HG03521 (cell line): ENCODE data around the gene NBAS.
"Not testable (repeated sequence)": the region's sequence is repeated elsewhere in the genome, so short reads cannot be mapped to it uniquely, and the experiment has no call there.

ENCODE experiments used
- ATAC-seq: cut with Tn5 transposase; IDR thresholded peaks from one replicate; pipeline ENCODE4 v1.9.1; 2021; ENCODE audit warnings: mild to moderate bottlenecking, moderate library complexity; ENCODE audit not compliant: unreplicated experiment

NBAS gene

DNA sequence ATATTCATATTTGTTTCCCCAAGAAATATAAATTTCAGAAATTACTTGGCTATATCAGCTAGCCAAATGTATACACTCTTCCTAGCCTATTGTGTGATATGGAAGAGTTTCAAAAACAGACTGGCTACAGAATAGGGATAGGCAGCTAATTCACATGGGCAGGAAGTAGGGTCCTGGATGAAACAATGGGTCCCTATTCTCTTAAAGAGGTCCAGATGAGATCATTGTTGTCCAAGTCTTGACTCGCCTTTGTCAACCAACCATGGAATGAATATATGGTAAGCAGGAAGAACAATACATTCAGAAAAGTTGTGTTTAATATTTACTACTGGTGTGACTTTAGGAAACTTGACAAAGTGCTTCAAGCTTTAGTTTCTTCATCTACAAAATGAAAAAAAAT is 319.9 kb downstream of the NBAS start:
- ATAC-seq, result no peak

DNA sequence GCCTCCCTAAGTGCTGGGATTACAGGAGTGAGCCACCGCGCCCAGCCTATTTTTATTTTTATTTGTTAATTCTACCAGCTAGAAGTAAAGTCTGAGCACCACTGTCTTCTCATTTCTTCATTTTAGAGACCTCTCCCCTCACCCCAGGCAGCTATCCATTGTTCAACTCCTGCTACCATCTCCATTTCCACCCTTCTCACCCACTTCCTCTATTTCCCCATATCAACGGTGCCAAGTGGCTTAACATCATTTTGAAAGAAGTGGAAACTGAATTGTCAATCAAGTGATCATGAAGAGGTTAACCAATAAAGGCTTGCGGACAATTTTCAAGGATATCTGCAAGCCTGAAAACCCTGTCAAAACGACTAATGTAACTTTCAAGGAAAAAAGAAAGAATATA is 323.1 kb downstream of the NBAS start:
- ATAC-seq, result no peak

- ATAC-seq, result no peak
Measured at GRCh38 chr2:15230599-15231192, 330.4 kb downstream of the NBAS start.

- ATAC-seq, result no peak
Measured at GRCh38 chr2:15226661-15227060, 334.5 kb downstream of the NBAS start.

GRCh38 chr2:15225131-15225530 is 336.0 kb downstream of the NBAS start:
- no peak for ATAC-seq

DNA sequence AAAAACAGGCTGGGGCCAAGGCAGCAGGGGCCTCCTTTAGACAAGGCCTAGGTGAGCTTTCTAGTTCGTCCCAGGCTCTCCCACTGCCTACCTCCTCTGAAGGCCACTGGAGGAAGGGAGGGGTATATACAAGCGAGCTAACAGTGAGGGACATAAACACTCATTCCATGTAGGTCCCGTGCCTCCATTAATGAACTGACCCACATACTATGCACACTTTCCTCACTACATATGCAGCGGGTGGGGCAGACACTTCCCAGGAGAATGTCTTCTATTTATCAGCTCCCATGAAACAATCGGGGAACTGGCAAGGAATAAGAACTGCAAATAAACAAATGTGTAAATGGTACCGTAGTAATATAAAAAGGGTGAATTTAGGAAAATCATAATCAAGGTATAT is 336.5 kb downstream of the NBAS start:
- no peak for ATAC-seq

GRCh38 chr2:15223887-15224286 is 337.2 kb downstream of the NBAS start:
- ATAC-seq, result no peak

DNA sequence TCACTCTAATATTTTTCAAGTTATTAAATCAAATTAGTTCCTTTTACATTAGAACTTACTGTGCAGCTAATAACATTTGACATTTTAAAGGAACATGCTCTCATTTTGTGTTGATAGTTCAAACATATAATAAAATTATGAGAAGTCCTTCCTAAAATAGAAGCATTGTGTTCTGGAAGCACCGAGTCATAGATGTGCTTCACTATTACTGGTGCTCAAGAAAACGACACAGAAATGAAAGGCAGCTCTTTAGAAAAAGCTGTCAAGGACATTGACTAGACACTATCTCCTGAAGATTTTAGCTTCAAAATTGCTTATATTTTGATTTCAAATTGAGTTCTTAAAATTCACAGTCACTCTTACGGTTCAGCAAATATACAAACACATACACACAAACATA is 338.3 kb downstream of the NBAS start:
- ATAC-seq, result no peak

DNA sequence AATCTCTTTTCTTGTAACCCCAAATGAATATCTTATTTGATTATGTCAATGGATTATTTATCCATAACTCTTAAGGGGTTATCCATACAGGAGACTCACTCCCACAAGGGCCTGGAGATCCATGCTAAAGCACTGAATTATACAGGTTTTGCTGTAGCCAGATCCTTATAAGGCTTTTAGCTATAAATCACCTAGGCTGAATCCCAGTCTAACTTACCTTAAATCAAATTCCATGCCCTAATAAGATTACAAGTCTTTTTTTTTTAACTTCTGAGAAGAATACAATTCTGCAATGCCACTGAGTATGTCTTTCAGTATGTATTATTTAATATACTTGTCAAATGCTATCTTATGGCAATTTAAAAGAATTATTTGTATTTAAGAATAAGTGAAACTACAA is 340.5 kb downstream of the NBAS start:
- ATAC-seq, result no peak

DNA sequence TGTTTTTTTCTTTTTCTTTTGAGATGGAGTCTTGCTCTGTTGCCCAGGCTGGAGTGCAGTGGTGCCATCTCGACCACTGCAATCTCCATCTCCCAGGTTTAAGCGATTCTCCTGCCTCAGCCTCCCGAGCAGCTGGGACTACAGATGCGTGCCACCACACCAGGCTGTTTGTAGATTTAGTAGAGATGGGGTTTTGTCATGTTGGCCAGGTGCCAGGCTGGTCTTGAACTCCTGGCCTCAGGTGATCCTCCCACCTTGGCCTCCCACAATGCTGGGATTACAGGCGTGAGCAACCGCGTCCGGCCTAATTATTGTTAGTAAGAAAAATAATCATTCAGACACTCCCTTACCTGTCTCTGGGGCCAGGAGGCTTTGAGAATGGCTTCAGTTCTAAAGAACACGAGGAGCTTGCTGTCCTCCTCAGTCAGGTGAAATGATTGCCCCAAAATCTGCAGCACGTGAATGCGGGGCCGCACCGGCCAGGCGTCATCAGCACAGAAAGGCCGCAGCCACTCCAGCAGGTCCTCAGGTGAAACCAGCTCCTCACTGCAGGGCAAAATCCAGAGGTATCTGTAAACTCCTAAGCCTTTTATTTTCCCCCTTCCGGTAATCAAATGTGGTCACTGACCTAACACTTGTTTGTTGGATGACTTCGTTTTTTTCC is 342.6 kb downstream of the NBAS start:
- ATAC-seq, result no peak

- no peak for ATAC-seq
Measured at GRCh38 chr2:15212249-15212648, 348.9 kb downstream of the NBAS start.

- not testable (repeated sequence) for ATAC-seq
Measured at GRCh38 chr2:15210542-15210941, 350.6 kb downstream of the NBAS start.

- ATAC-seq, result no peak
Measured at GRCh38 chr2:15206419-15206818, 354.7 kb downstream of the NBAS start.

GRCh38 chr2:15205562-15205961 is 355.6 kb downstream of the NBAS start:
- ATAC-seq, result no peak

DNA sequence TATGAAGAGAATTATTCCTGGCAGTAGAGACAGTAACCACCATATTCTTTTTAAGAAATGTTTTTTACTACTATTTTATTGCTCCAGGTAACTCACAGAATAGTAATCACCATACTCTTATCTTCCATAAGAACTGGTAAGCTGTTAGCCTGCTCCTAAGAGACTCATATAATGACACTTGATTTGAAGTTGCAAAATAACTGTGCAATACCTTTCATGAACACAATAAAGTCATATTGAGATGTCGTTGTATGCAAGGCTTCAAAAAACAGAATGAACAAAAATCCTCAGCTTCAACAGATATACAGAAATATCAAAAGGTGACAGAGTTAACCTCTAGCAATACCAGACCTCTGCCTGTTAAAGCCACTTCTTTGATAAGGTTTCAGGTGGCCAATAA is 360.1 kb downstream of the NBAS start:
- ATAC-seq, result no peak

- ATAC-seq, result no peak
Measured at GRCh38 chr2:15200581-15200980, 360.6 kb downstream of the NBAS start.

- no peak for ATAC-seq
Measured at GRCh38 chr2:15198051-15198450, 363.1 kb downstream of the NBAS start.

GRCh38 chr2:15195813-15196212 is 365.3 kb downstream of the NBAS start:
- ATAC-seq, result no peak

- no peak for ATAC-seq
Measured at GRCh38 chr2:15191789-15192188, 369.3 kb downstream of the NBAS start.

- no peak for ATAC-seq
Measured at GRCh38 chr2:15189216-15189615, 371.9 kb downstream of the NBAS start.

- no peak for ATAC-seq
Measured at GRCh38 chr2:15187702-15188101, 373.4 kb downstream of the NBAS start.

- no peak for ATAC-seq
Measured at GRCh38 chr2:15186118-15186517, 375.0 kb downstream of the NBAS start.

- no peak for ATAC-seq
Measured at GRCh38 chr2:15184491-15184890, 376.6 kb downstream of the NBAS start.
